GM12878 (cell line): ENCODE measurements around the gene DDHD1. TPM values are rescaled to one million over a fixed set of nuclear protein-coding genes. Genes with fewer than 3 reads are reported as not detected.
A peak's percentile ranks its signal among the peaks of the same experiment; 100 is the strongest.

Source experiments
- BCL3 ChIP-seq: IDR thresholded peaks from 2 replicates; pipeline ENCODE4 v1.6.1; 2011; ENCODE audit warnings: borderline replicate concordance, low read depth, mild to moderate bottlenecking, moderate library complexity, low read length; ENCODE audit not compliant: insufficient read depth, poor library complexity, severe bottlenecking
- BCLAF1 ChIP-seq: fragments of 450-650 bp; IDR thresholded peaks from 2 replicates; pipeline ENCODE4 v1.6.1; 2017; ENCODE audit warnings: antibody characterized with exemption, mild to moderate bottlenecking, moderate library complexity
- BRCA1 ChIP-seq: IDR thresholded peaks from 2 replicates; pipeline ENCODE4 v1.6.1; 2011; ENCODE audit warnings: low read depth, low read length, improper control_type of control experiment
- E2F4 ChIP-seq: IDR thresholded peaks from 2 replicates; pipeline ENCODE4 v1.6.1; 2012; ENCODE audit warnings: low read depth, low read length, improper control_type of control experiment
- MEF2B ChIP-seq: fragments of 450-650 bp; IDR thresholded peaks from 2 replicates; pipeline ENCODE4 v1.6.1; 2018; ENCODE audit warnings: mild to moderate bottlenecking, moderate library complexity; ENCODE audit not compliant: partially characterized antibody, poor library complexity, severe bottlenecking
- MLLT1 ChIP-seq: fragments of 450-650 bp; IDR thresholded peaks from 2 replicates; pipeline ENCODE4 v1.6.1; 2016; ENCODE audit warnings: mild to moderate bottlenecking
- PAX8 ChIP-seq: fragments of 450-650 bp; IDR thresholded peaks from 2 replicates; pipeline ENCODE4 v1.6.1; 2017; ENCODE audit warnings: mild to moderate bottlenecking, moderate library complexity
- POU2F2 ChIP-seq: IDR thresholded peaks from 3 replicates; pipeline ENCODE4 v1.6.1; 2011; ENCODE audit warnings: low read depth, mild to moderate bottlenecking, low read length, borderline replicate concordance
- PRDM15 ChIP-seq: fragments of 450-650 bp; formaldehyde crosslinking; IDR thresholded peaks from 2 replicates; pipeline ENCODE4 v1.4.0; 2020; ENCODE audit warnings: mild to moderate bottlenecking, moderate library complexity
- RB1 ChIP-seq: fragments of 450-650 bp; formaldehyde crosslinking; IDR thresholded peaks from 2 replicates; pipeline ENCODE4 v1.6.1; 2017; ENCODE audit warnings: mild to moderate bottlenecking, borderline replicate concordance
- TARDBP ChIP-seq: IDR thresholded peaks from 2 replicates; pipeline ENCODE4 v1.6.1; 2016; ENCODE audit warnings: borderline replicate concordance
- TBL1XR1 ChIP-seq: IDR thresholded peaks from 2 replicates; pipeline ENCODE4 v1.6.1; 2012; ENCODE audit warnings: low read depth, low read length, improper control_type of control experiment
- ZBTB4 ChIP-seq: fragments of 450-650 bp; formaldehyde crosslinking; IDR thresholded peaks from 2 replicates; pipeline ENCODE4 v1.4.0; 2022; ENCODE audit warnings: mild to moderate bottlenecking, moderate library complexity
- polyA plus RNA-seq, 11 experiments: library from polyadenylated mRNA; depleted of rRNA in 4 of 11; unstranded in 6 of 11; stranded (reverse) in 5 of 11; fragments of >200 nt; fragmentation: Nextera tagmentation in 4 of 11; fragmentation: Illumina TruSeq in 1 of 11; extraction: Ambion mirVana in 4 of 11; extraction: Trizol in 1 of 11; gene quantifications; 1 replicate in 1 of 11; 2 replicates in 10 of 11; pipeline versions ENCODE4 v1.2.1 to v1.2.3, GENCODE V29; 2011 to 2016; ENCODE audit warnings: inconsistent platforms in 2 of 11, missing spikeins in 2 of 11, low read depth in 1 of 11
- total RNA-seq, 4 experiments: library from RNA; depleted of rRNA in 3 of 4; stranded (reverse); fragments of >200 nt in 3 of 4; fragmentation: Illumina TruSeq in 1 of 4; extraction: Trizol in 1 of 4; gene quantifications; 2 replicates each; pipeline versions ENCODE4 v1.2.1 to v1.2.3, GENCODE V29; 2013 to 2021

DDHD1 gene
- total and polyA plus RNA-seq, 10 of the 15 experiments (the other 5 are each of a cell fraction or from before 2014, with no cell fraction given) = 7.7 to 52.3 (median 28.5) TPM

- no peak for TF ChIP-seq PRDM15 (CRISPR knock-in tag)
- no peak for TF ChIP-seq BRCA1
- TF ChIP-seq TBL1XR1 = peak; percentile 42; the same call in 1 of the 2 replicates
- TF ChIP-seq TARDBP = no peak; the same call in 1 of the 2 replicates
- no peak for TF ChIP-seq E2F4
- TF ChIP-seq RB1 = peak; percentile 77; the same call in 1 of the 2 replicates
- TF ChIP-seq POU2F2 = peak; percentile 65; the same call in 1 of the 3 replicates
- TF ChIP-seq MEF2B = no peak
- TF ChIP-seq PAX8 = no peak
- TF ChIP-seq ZBTB4 (CRISPR knock-in tag) = peak; percentile 55; the same call in 1 of the 2 replicates
- no peak for TF ChIP-seq BCLAF1
- TF ChIP-seq MLLT1 = peak; percentile 73
- TF ChIP-seq BCL3 = peak; percentile 79
These were observed at the start of gene DDHD1 (continued) for GRCh38 chr14:53152887-53153701.
